ENCODE results near the gene EPB41L4B.
"Not testable (repeated sequence)": the region's sequence is repeated elsewhere in the genome, so short reads cannot be mapped to it uniquely, and the experiment has no call there.

The EPB41L4B gene

GRCh38 chr9:109297899-109298298 is 23.0 kb downstream of the EPB41L4B start:
- DNase-seq (ENCODE audit: low spot score) = no peak

GRCh38 chr9:109295221-109296130 is 25.4 kb downstream of the EPB41L4B start:
- DNase-seq (ENCODE audit: low spot score) = no peak

GRCh38 chr9:109290385-109290784 is 30.5 kb downstream of the EPB41L4B start:
- DNase-seq (ENCODE audit: low spot score) = no peak

GRCh38 chr9:109289931-109290330 is 30.9 kb downstream of the EPB41L4B start:
- no peak for DNase-seq (ENCODE audit: low spot score)

GRCh38 chr9:109289186-109289585 is 31.7 kb downstream of the EPB41L4B start:
- no peak for DNase-seq (ENCODE audit: low spot score)

- DNase-seq (ENCODE audit: low spot score) = no peak
These were observed 33.9 kb downstream of the EPB41L4B start for GRCh38 chr9:109286981-109287380.

GRCh38 chr9:109286571-109286977 is 34.3 kb downstream of the EPB41L4B start:
- no peak for DNase-seq (ENCODE audit: low spot score)

GRCh38 chr9:109283672-109284071 is 37.2 kb downstream of the EPB41L4B start:
- DNase-seq (ENCODE audit: low spot score) = not testable (repeated sequence)

- DNase-seq (ENCODE audit: low spot score) = no peak
These were observed 37.8 kb downstream of the EPB41L4B start for GRCh38 chr9:109283012-109283411.

GRCh38 chr9:109282302-109282701 is 38.6 kb downstream of the EPB41L4B start:
- DNase-seq (ENCODE audit: low spot score) = no peak

GRCh38 chr9:109281518-109281917 is 39.3 kb downstream of the EPB41L4B start:
- DNase-seq (ENCODE audit: low spot score) = no peak

- no peak for DNase-seq (ENCODE audit: low spot score)
These were observed 42.0 kb downstream of the EPB41L4B start for GRCh38 chr9:109278848-109279247.

GRCh38 chr9:109278216-109278615 is 42.6 kb downstream of the EPB41L4B start:
- no peak for DNase-seq (ENCODE audit: low spot score)

- no peak for DNase-seq (ENCODE audit: low spot score)
These were observed 43.4 kb downstream of the EPB41L4B start for GRCh38 chr9:109277451-109277850.

GRCh38 chr9:109276469-109277440 is 44.1 kb downstream of the EPB41L4B start:
- no peak for DNase-seq (ENCODE audit: low spot score)

- no peak for DNase-seq (ENCODE audit: low spot score)
These were observed 45.8 kb downstream of the EPB41L4B start for GRCh38 chr9:109274884-109275730.

- no peak for DNase-seq (ENCODE audit: low spot score)
These were observed 47.0 kb downstream of the EPB41L4B start for GRCh38 chr9:109273869-109274268.

GRCh38 chr9:109272745-109273144 is 48.1 kb downstream of the EPB41L4B start:
- DNase-seq (ENCODE audit: low spot score) = no peak

GRCh38 chr9:109272045-109272444 is 48.8 kb downstream of the EPB41L4B start:
- DNase-seq (ENCODE audit: low spot score) = no peak

- no peak for DNase-seq (ENCODE audit: low spot score)
These were observed 49.6 kb downstream of the EPB41L4B start for GRCh38 chr9:109270971-109271925.

GRCh38 chr9:109270441-109270840 is 50.4 kb downstream of the EPB41L4B start:
- no peak for DNase-seq (ENCODE audit: low spot score)
